Testis (tissue), 2 donors: ENCODE data around the gene VPS37B.
"Not testable (repeated sequence)": the region's sequence is repeated elsewhere in the genome, so short reads cannot be mapped to it uniquely, and the experiment has no call there.

Source experiments
- POLR2A ChIP-seq: fragments of 450-650 bp; IDR thresholded peaks from one replicate; pipeline ENCODE4 v1.6.1; 2017; ENCODE audit warnings: antibody characterized with exemption, mild to moderate bottlenecking, moderate library complexity
- TF ChIP-seq, protein P1 (sequence below), 3 experiments: fragments of 450-650 bp in 2 of 3; fragments of 200-600 bp in 1 of 3; sonication (generic) in 1 of 3; IDR thresholded peaks; one replicate each; pipeline ENCODE4 v1.5.1; 2016 to 2019; ENCODE audit warnings: antibody characterized with exemption in 3 of 3, mild to moderate bottlenecking in 2 of 3, moderate library complexity in 1 of 3

DNA sequence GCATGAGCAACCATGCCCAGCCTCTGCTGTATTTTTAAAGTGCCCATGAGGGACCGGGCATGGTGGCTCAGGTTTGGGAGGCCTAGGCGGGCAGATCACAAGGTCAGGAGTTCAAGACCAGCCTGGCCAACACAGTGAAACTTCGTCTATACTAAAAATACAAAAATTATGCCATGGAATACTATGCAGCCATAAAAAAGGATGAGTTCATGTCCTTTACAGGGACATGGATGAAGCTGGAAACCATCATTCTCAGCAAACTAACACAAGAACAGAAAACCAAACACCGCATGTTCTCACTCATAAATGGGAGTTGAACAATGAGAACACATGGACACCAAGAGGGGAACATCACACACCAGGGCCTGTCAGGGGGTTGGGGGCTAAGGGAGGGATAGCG is 9.3 kb upstream of the VPS37B start:
- TF ChIP-seq, protein P1, sequence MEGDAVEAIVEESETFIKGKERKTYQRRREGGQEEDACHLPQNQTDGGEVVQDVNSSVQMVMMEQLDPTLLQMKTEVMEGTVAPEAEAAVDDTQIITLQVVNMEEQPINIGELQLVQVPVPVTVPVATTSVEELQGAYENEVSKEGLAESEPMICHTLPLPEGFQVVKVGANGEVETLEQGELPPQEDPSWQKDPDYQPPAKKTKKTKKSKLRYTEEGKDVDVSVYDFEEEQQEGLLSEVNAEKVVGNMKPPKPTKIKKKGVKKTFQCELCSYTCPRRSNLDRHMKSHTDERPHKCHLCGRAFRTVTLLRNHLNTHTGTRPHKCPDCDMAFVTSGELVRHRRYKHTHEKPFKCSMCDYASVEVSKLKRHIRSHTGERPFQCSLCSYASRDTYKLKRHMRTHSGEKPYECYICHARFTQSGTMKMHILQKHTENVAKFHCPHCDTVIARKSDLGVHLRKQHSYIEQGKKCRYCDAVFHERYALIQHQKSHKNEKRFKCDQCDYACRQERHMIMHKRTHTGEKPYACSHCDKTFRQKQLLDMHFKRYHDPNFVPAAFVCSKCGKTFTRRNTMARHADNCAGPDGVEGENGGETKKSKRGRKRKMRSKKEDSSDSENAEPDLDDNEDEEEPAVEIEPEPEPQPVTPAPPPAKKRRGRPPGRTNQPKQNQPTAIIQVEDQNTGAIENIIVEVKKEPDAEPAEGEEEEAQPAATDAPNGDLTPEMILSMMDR (IDR thresholded peaks at IDR 0.05): not testable (repeated sequence)
- not testable (repeated sequence) for TF ChIP-seq POLR2A
